Upper lobe of left lung (tissue), 4 donors: Measurements from ENCODE around the gene BORCS5.

Experiments used
- POLR2A ChIP-seq, 4 donors: fragments of 450-650 bp; IDR thresholded peaks; one replicate each; pipeline ENCODE4 v1.5.1; 2016 to 2017; ENCODE audit warnings: antibody characterized with exemption in 4 of 4, mild to moderate bottlenecking in 2 of 4
- POLR2AphosphoS5 ChIP-seq, 2 donors: sonication (generic); formaldehyde crosslinking; IDR thresholded peaks; one replicate each; pipeline ENCODE4 v1.5.1; 2017; ENCODE audit warnings: antibody characterized with exemption in 2 of 2
- TF ChIP-seq, protein P1 (sequence below), 6 experiments: fragments of 450-650 bp in 4 of 6; fragments of 200-600 bp in 2 of 6; sonication (generic) in 2 of 6; IDR thresholded peaks; one replicate each; pipeline ENCODE4 v1.5.1; 2016 to 2019; ENCODE audit warnings: antibody characterized with exemption in 6 of 6

DNA sequence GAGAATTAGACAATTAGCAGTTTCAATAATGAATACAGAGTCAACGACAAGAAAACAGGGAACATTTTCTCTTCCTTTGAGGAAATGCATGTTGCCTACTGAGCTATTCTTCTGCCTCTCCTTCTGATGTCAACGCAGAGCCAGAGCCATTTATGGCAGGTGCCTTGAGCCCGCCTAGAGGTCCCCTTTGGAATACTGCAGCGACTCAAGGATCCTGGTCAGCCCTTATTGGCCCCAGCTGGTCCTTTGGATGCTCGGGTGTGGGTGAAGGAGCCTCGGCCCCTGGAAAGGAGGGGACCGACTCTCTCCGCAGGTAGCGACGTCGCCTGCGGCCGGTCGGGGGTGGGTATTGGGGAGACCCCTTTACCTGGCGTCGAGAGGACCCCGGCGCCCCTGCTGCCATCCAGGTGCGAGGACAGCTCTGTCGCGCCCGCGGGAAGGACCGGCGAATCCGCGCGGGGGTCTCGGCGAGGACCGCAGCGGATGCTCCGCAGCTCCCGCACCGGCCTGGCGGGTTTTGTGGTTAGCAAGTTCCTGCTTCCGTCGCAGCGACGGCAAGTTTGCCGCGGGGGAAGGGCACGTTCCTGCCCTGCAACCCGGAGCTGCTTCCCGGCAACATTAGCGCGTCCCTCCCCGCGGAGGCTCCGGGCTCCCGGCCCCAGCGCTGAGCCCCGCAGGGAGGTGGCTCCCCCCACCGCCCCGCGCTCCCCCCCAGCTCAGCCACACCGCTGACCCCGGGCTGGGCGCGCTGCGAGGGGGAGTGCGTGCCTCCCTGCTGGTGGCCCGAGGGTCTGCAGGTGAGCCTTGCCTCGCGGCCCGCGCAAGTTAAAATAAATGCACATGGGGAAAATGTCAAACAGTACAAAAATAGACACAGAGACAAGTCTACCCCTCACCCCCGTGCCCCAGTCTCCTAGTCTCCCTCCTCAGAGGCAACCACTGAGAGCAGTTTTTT, 6.9 kb upstream of the BORCS5 start, which contains the start of gene MANSC1:
- TF ChIP-seq, protein P1, sequence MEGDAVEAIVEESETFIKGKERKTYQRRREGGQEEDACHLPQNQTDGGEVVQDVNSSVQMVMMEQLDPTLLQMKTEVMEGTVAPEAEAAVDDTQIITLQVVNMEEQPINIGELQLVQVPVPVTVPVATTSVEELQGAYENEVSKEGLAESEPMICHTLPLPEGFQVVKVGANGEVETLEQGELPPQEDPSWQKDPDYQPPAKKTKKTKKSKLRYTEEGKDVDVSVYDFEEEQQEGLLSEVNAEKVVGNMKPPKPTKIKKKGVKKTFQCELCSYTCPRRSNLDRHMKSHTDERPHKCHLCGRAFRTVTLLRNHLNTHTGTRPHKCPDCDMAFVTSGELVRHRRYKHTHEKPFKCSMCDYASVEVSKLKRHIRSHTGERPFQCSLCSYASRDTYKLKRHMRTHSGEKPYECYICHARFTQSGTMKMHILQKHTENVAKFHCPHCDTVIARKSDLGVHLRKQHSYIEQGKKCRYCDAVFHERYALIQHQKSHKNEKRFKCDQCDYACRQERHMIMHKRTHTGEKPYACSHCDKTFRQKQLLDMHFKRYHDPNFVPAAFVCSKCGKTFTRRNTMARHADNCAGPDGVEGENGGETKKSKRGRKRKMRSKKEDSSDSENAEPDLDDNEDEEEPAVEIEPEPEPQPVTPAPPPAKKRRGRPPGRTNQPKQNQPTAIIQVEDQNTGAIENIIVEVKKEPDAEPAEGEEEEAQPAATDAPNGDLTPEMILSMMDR (IDR thresholded peaks at IDR 0.05) = peak; percentile 40 to 69 (median 52)
- peak; percentile 66 to 72 for TF ChIP-seq POLR2AphosphoS5 (IDR thresholded peaks at IDR 0.05)
- peak in 1 of 4 donors; percentile 64 for TF ChIP-seq POLR2A (IDR thresholded peaks at IDR 0.05)
